ENCODE results near the gene LIN7C. TPM values are rescaled to one million over a fixed set of nuclear protein-coding genes. Genes with fewer than 3 reads are reported as not detected.

Gene LIN7C
- total and polyA plus RNA-seq, 2 of the 8 experiments (the other 6 are each of a cell fraction or from before 2014, with no cell fraction given): 10.5 to 42.7 TPM

GRCh38 chr11:27468995-27469695, 37.4 kb downstream of the LIN7C start (continued):
- TF ChIP-seq, protein P1, sequence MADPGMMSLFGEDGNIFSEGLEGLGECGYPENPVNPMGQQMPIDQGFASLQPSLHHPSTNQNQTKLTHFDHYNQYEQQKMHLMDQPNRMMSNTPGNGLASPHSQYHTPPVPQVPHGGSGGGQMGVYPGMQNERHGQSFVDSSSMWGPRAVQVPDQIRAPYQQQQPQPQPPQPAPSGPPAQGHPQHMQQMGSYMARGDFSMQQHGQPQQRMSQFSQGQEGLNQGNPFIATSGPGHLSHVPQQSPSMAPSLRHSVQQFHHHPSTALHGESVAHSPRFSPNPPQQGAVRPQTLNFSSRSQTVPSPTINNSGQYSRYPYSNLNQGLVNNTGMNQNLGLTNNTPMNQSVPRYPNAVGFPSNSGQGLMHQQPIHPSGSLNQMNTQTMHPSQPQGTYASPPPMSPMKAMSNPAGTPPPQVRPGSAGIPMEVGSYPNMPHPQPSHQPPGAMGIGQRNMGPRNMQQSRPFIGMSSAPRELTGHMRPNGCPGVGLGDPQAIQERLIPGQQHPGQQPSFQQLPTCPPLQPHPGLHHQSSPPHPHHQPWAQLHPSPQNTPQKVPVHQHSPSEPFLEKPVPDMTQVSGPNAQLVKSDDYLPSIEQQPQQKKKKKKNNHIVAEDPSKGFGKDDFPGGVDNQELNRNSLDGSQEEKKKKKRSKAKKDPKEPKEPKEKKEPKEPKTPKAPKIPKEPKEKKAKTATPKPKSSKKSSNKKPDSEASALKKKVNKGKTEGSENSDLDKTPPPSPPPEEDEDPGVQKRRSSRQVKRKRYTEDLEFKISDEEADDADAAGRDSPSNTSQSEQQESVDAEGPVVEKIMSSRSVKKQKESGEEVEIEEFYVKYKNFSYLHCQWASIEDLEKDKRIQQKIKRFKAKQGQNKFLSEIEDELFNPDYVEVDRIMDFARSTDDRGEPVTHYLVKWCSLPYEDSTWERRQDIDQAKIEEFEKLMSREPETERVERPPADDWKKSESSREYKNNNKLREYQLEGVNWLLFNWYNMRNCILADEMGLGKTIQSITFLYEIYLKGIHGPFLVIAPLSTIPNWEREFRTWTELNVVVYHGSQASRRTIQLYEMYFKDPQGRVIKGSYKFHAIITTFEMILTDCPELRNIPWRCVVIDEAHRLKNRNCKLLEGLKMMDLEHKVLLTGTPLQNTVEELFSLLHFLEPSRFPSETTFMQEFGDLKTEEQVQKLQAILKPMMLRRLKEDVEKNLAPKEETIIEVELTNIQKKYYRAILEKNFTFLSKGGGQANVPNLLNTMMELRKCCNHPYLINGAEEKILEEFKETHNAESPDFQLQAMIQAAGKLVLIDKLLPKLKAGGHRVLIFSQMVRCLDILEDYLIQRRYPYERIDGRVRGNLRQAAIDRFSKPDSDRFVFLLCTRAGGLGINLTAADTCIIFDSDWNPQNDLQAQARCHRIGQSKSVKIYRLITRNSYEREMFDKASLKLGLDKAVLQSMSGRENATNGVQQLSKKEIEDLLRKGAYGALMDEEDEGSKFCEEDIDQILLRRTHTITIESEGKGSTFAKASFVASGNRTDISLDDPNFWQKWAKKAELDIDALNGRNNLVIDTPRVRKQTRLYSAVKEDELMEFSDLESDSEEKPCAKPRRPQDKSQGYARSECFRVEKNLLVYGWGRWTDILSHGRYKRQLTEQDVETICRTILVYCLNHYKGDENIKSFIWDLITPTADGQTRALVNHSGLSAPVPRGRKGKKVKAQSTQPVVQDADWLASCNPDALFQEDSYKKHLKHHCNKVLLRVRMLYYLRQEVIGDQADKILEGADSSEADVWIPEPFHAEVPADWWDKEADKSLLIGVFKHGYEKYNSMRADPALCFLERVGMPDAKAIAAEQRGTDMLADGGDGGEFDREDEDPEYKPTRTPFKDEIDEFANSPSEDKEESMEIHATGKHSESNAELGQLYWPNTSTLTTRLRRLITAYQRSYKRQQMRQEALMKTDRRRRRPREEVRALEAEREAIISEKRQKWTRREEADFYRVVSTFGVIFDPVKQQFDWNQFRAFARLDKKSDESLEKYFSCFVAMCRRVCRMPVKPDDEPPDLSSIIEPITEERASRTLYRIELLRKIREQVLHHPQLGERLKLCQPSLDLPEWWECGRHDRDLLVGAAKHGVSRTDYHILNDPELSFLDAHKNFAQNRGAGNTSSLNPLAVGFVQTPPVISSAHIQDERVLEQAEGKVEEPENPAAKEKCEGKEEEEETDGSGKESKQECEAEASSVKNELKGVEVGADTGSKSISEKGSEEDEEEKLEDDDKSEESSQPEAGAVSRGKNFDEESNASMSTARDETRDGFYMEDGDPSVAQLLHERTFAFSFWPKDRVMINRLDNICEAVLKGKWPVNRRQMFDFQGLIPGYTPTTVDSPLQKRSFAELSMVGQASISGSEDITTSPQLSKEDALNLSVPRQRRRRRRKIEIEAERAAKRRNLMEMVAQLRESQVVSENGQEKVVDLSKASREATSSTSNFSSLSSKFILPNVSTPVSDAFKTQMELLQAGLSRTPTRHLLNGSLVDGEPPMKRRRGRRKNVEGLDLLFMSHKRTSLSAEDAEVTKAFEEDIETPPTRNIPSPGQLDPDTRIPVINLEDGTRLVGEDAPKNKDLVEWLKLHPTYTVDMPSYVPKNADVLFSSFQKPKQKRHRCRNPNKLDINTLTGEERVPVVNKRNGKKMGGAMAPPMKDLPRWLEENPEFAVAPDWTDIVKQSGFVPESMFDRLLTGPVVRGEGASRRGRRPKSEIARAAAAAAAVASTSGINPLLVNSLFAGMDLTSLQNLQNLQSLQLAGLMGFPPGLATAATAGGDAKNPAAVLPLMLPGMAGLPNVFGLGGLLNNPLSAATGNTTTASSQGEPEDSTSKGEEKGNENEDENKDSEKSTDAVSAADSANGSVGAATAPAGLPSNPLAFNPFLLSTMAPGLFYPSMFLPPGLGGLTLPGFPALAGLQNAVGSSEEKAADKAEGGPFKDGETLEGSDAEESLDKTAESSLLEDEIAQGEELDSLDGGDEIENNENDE (IDR thresholded peaks at IDR 0.05; ENCODE audit: insufficient replicate concordance, low read length): no peak
- TF ChIP-seq HDAC2 (IDR thresholded peaks at IDR 0.05; ENCODE audit: borderline replicate concordance in 1 of 2, low read depth in 2 of 2, low read length in 2 of 2) (no peak), POU5F1 (IDR thresholded peaks at IDR 0.05; ENCODE audit: low read depth, low read length) (no peak), GTF2F1 (IDR thresholded peaks at IDR 0.05; ENCODE audit: borderline replicate concordance, low read depth, low read length) (no peak), GABPA (IDR thresholded peaks at IDR 0.05; ENCODE audit: borderline replicate concordance, insufficient read depth, low read length) (no peak), TEAD4 (IDR thresholded peaks at IDR 0.05; ENCODE audit: low read depth, low read length) (no peak), EZH2 (IDR thresholded peaks at IDR 0.05; ENCODE audit: low read depth, low read length, severe bottlenecking) (no peak), BRCA1 (IDR thresholded peaks at IDR 0.05; ENCODE audit: low read depth, low read length) (no peak), NRF1 (IDR thresholded peaks at IDR 0.05; ENCODE audit: low read depth, low read length) (no peak), CHD2 (IDR thresholded peaks at IDR 0.05; ENCODE audit: low read length) (no peak)
